ENCODE data around the gene TSPAN7.

TSPAN7 gene

GRCh38 chrX:38649221-38649620 is 87.9 kb downstream of the TSPAN7 start:
- no peak for DNase-seq (ENCODE audit: low spot score)

- no peak for DNase-seq (ENCODE audit: low spot score)
These were observed 88.6 kb downstream of the TSPAN7 start for GRCh38 chrX:38649674-38650647.

GRCh38 chrX:38651625-38652601 is 90.6 kb downstream of the TSPAN7 start:
- DNase-seq (ENCODE audit: low spot score): no peak

GRCh38 chrX:38652934-38653442 is 91.6 kb downstream of the TSPAN7 start:
- no peak for DNase-seq (ENCODE audit: low spot score)

GRCh38 chrX:38654302-38654701 is 93.0 kb downstream of the TSPAN7 start:
- DNase-seq (ENCODE audit: low spot score): peak; percentile 44

GRCh38 chrX:38656350-38656915 is 95.1 kb downstream of the TSPAN7 start:
- DNase-seq (ENCODE audit: low spot score): no peak

- no peak for DNase-seq (ENCODE audit: low spot score)
These were observed 96.2 kb downstream of the TSPAN7 start for GRCh38 chrX:38657562-38657961.

- DNase-seq (ENCODE audit: low spot score): no peak
These were observed 99.2 kb downstream of the TSPAN7 start for GRCh38 chrX:38660395-38661102.

GRCh38 chrX:38661103-38661441 is 99.7 kb downstream of the TSPAN7 start:
- DNase-seq (ENCODE audit: low spot score): no peak

GRCh38 chrX:38661561-38661960 is 100.2 kb downstream of the TSPAN7 start:
- DNase-seq (ENCODE audit: low spot score): no peak

- DNase-seq (ENCODE audit: low spot score): no peak
These were observed 101.3 kb downstream of the TSPAN7 start for GRCh38 chrX:38662640-38663039.

GRCh38 chrX:38664285-38664684 is 102.9 kb downstream of the TSPAN7 start:
- peak; percentile 38 for DNase-seq (ENCODE audit: low spot score)

GRCh38 chrX:38666909-38667308 is 105.6 kb downstream of the TSPAN7 start:
- no peak for DNase-seq (ENCODE audit: low spot score)

- DNase-seq (ENCODE audit: low spot score): no peak
These were observed 107.4 kb downstream of the TSPAN7 start for GRCh38 chrX:38668771-38669170.

GRCh38 chrX:38669428-38669827 is 108.1 kb downstream of the TSPAN7 start:
- DNase-seq (ENCODE audit: low spot score): peak; percentile 1

GRCh38 chrX:38672646-38673045 is 111.3 kb downstream of the TSPAN7 start:
- no peak for DNase-seq (ENCODE audit: low spot score)

- no peak for DNase-seq (ENCODE audit: low spot score)
These were observed 114.5 kb downstream of the TSPAN7 start for GRCh38 chrX:38675856-38676255.

- DNase-seq (ENCODE audit: low spot score): no peak
These were observed 116.8 kb downstream of the TSPAN7 start for GRCh38 chrX:38678183-38678582.

- DNase-seq (ENCODE audit: low spot score): no peak
These were observed 117.5 kb downstream of the TSPAN7 start for GRCh38 chrX:38678821-38679220.

- DNase-seq (ENCODE audit: low spot score): no peak
These were observed 118.4 kb downstream of the TSPAN7 start for GRCh38 chrX:38679695-38680094.

GRCh38 chrX:38682095-38682494 is 120.8 kb downstream of the TSPAN7 start:
- DNase-seq (ENCODE audit: low spot score): no peak

Measured in NAMALWA (cell line).